ENCODE results near the gene NOXA1.

NOXA1 gene

GRCh38 chr9:137456864-137457405 lies 33.7 kb downstream of the NOXA1 start:
- H3K27me3 ChIP-seq (ENCODE audit: insufficient read depth, insufficient read length) = peaks cover 6% of the 10 kb centered on the region
- H3K36me3 ChIP-seq (ENCODE audit: insufficient read depth, insufficient read length, low read length) = peaks cover 53% of the 10 kb centered on the region
- no peak for DNase-seq (ENCODE audit: low read depth, low spot score)
- peaks cover 53% of the 10 kb centered on the region for H3K4me1 ChIP-seq (ENCODE audit: insufficient read depth, insufficient read length)
- no peaks in the 10 kb centered on the region for H3K9me3 ChIP-seq (ENCODE audit: insufficient read depth, low read length)
- TF ChIP-seq ZNF274 (IDR thresholded peaks at IDR 0.05; ENCODE audit: low read depth, low read length) (no peak), SUZ12 (IDR thresholded peaks at IDR 0.05; ENCODE audit: extremely low read depth, insufficient read depth, insufficient read length) (no peak), YY1 (IDR thresholded peaks at IDR 0.05; ENCODE audit: insufficient read depth, insufficient read length) (no peak)
- H3K9ac ChIP-seq (ENCODE audit: insufficient read length, low read depth) = peak overlapping the region; percentile 22
- H3K4me3 ChIP-seq (ENCODE audit: insufficient read length, low read depth) = no peak overlapping the region

GRCh38 chr9:137457406-137458193 lies 34.4 kb downstream of the NOXA1 start:
- H3K36me3 ChIP-seq (ENCODE audit: insufficient read depth, insufficient read length, low read length) = peaks cover 47% of the 10 kb centered on the region
- peak overlapping the region; percentile 79 for H3K4me3 ChIP-seq (ENCODE audit: insufficient read length, low read depth)
- peaks cover 53% of the 10 kb centered on the region for H3K4me1 ChIP-seq (ENCODE audit: insufficient read depth, insufficient read length)
- peak overlapping the region; percentile 22 for H3K9ac ChIP-seq (ENCODE audit: insufficient read length, low read depth)
- H3K9me3 ChIP-seq (ENCODE audit: insufficient read depth, low read length) = no peaks in the 10 kb centered on the region
- TF ChIP-seq SUZ12 (IDR thresholded peaks at IDR 0.05; ENCODE audit: extremely low read depth, insufficient read depth, insufficient read length) = no peak
- peaks cover 13% of the 10 kb centered on the region for H3K27me3 ChIP-seq (ENCODE audit: insufficient read depth, insufficient read length)
- DNase-seq (ENCODE audit: low read depth, low spot score) = no peak

GRCh38 chr9:137458194-137459151 lies 35.3 kb downstream of the NOXA1 start:
- Histone ChIP-seq H3K4me1 (ENCODE audit: insufficient read depth, insufficient read length) (peaks cover 45% of the 10 kb centered on the region), H3K9ac (ENCODE audit: insufficient read length, low read depth) (peak overlapping the region; percentile 92)
- no peak for DNase-seq (ENCODE audit: low read depth, low spot score)

GRCh38 chr9:137459152-137459600 lies 36.0 kb downstream of the NOXA1 start, which contains the start of gene NSMF:
Gene NSMF (minus strand): TSS chr9:137459334. CDS start chr9:137459102, 232 bp downstream.
- no peaks in the 10 kb centered on the region for H3K9me3 ChIP-seq (ENCODE audit: insufficient read depth, low read length)
- peaks cover 43% of the 10 kb centered on the region for H3K4me1 ChIP-seq (ENCODE audit: insufficient read depth, insufficient read length)
- H3K4me3 ChIP-seq (ENCODE audit: insufficient read length, low read depth) = peak within 1 kb of the TSS; percentile 79
- H3K27me3 ChIP-seq (ENCODE audit: insufficient read depth, insufficient read length) = peaks cover 20% of the 10 kb centered on the region
- peak; percentile 83 for DNase-seq (ENCODE audit: low read depth, low spot score)
- peaks cover 40% of the 10 kb centered on the region for H3K36me3 ChIP-seq (ENCODE audit: insufficient read depth, insufficient read length, low read length)
- peak within 1 kb of the TSS; percentile 92 for H3K9ac ChIP-seq (ENCODE audit: insufficient read length, low read depth)
- no peak for TF ChIP-seq ZNF274 (IDR thresholded peaks at IDR 0.05; ENCODE audit: low read depth, low read length)
- TF ChIP-seq YY1 (IDR thresholded peaks at IDR 0.05; ENCODE audit: insufficient read depth, insufficient read length) = no peak
- no peak for TF ChIP-seq SUZ12 (IDR thresholded peaks at IDR 0.05; ENCODE audit: extremely low read depth, insufficient read depth, insufficient read length)

More at GRCh38 chr9:137458194-137459151, 35.3 kb downstream of the NOXA1 start:
- H3K4me3 ChIP-seq (ENCODE audit: insufficient read length, low read depth) = peak overlapping the region; percentile 79
- TF ChIP-seq ZNF274 (IDR thresholded peaks at IDR 0.05; ENCODE audit: low read depth, low read length) (no peak), SUZ12 (IDR thresholded peaks at IDR 0.05; ENCODE audit: extremely low read depth, insufficient read depth, insufficient read length) (no peak), YY1 (IDR thresholded peaks at IDR 0.05; ENCODE audit: insufficient read depth, insufficient read length) (no peak)
- no peaks in the 10 kb centered on the region for H3K9me3 ChIP-seq (ENCODE audit: insufficient read depth, low read length)
- H3K36me3 ChIP-seq (ENCODE audit: insufficient read depth, insufficient read length, low read length) = peaks cover 40% of the 10 kb centered on the region
- H3K27me3 ChIP-seq (ENCODE audit: insufficient read depth, insufficient read length) = peaks cover 20% of the 10 kb centered on the region

- Histone ChIP-seq H3K9ac (ENCODE audit: insufficient read length, low read depth) (peak overlapping the region; percentile 58), H3K36me3 (ENCODE audit: insufficient read depth, insufficient read length, low read length) (peaks cover 34% of the 10 kb centered on the region), H3K4me1 (ENCODE audit: insufficient read depth, insufficient read length) (peaks cover 39% of the 10 kb centered on the region), H3K4me3 (ENCODE audit: insufficient read length, low read depth) (no peak overlapping the region), H3K27me3 (ENCODE audit: insufficient read depth, insufficient read length) (peaks cover 20% of the 10 kb centered on the region), H3K9me3 (ENCODE audit: insufficient read depth, low read length) (no peaks in the 10 kb centered on the region)
- TF ChIP-seq SUZ12 (IDR thresholded peaks at IDR 0.05; ENCODE audit: extremely low read depth, insufficient read depth, insufficient read length) = no peak
- TF ChIP-seq YY1 (IDR thresholded peaks at IDR 0.05; ENCODE audit: insufficient read depth, insufficient read length) = no peak
- no peak for TF ChIP-seq ZNF274 (IDR thresholded peaks at IDR 0.05; ENCODE audit: low read depth, low read length)
- no peak for DNase-seq (ENCODE audit: low read depth, low spot score)
Measured at GRCh38 chr9:137459601-137460362, 36.6 kb downstream of the NOXA1 start.

All from NT2/D1 (cell line).